ENCODE results near the gene CFAP46.

CFAP46 gene

DNA sequence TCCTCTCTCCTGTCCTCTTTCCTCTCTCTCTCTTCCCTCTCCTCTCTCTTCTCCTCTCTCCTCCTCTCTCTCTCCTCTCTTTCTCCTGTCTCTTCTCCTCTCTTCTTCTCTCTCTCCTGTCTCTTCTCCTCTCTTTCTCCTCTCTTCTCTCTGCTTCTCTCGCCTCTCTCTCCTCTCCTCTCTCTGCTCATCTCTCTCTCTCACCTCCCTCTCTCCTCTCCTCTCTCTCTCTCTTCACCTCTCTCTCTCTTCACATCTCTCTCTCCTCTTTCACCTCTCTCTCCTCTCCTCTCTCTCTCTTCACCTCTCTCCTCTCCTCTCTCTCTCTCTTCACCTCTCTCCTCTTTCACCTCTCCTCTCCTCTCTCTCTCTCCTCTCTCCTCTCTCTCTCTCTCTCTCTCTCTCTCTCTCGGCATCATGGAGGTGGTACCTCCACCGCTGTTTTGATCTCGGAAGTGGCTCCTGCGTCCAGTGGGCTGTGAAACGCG, 30.1 kb downstream of the CFAP46 start:
- no peak for DNase-seq
- TF ChIP-seq, protein P1, sequence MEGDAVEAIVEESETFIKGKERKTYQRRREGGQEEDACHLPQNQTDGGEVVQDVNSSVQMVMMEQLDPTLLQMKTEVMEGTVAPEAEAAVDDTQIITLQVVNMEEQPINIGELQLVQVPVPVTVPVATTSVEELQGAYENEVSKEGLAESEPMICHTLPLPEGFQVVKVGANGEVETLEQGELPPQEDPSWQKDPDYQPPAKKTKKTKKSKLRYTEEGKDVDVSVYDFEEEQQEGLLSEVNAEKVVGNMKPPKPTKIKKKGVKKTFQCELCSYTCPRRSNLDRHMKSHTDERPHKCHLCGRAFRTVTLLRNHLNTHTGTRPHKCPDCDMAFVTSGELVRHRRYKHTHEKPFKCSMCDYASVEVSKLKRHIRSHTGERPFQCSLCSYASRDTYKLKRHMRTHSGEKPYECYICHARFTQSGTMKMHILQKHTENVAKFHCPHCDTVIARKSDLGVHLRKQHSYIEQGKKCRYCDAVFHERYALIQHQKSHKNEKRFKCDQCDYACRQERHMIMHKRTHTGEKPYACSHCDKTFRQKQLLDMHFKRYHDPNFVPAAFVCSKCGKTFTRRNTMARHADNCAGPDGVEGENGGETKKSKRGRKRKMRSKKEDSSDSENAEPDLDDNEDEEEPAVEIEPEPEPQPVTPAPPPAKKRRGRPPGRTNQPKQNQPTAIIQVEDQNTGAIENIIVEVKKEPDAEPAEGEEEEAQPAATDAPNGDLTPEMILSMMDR (IDR thresholded peaks at IDR 0.05; ENCODE audit: borderline replicate concordance, extremely low read depth, low read length, poor library complexity, severe bottlenecking) = no peak
- TF ChIP-seq EZH2 (IDR thresholded peaks at IDR 0.05; ENCODE audit: borderline replicate concordance, low read depth, low read length, severe bottlenecking) = no peak
- Histone ChIP-seq H3K27me3 (ENCODE audit: insufficient read depth, low read length, poor library complexity) (no peaks in the 10 kb centered on the region), H3K27ac (ENCODE audit: low read length) (no peak overlapping the region), H4K20me1 (ENCODE audit: insufficient read depth, low read length) (no peaks in the 10 kb centered on the region), H3K9me3 (ENCODE audit: insufficient read depth, low read length, severe bottlenecking) (no peaks in the 10 kb centered on the region), H3K4me1 (ENCODE audit: insufficient read depth, low read length) (no peaks in the 10 kb centered on the region), H3K4me2 (ENCODE audit: insufficient read depth, low read length) (no peak overlapping the region), H3K9ac (ENCODE audit: low read depth, low read length) (no peak overlapping the region), H3K36me3 (ENCODE audit: insufficient read depth, low read length) (no peaks in the 10 kb centered on the region), H3K4me3 (ENCODE audit: low read depth in 1 of 2, low read length in 2 of 2) (no peak overlapping the region), H3K79me2 (ENCODE audit: insufficient read depth, low read length) (no peaks in the 10 kb centered on the region), H2AFZ (ENCODE audit: low read depth, low read length) (no peak overlapping the region)
- ATAC-seq (ENCODE audit: insufficient read depth, low read depth) = no peak

DNA sequence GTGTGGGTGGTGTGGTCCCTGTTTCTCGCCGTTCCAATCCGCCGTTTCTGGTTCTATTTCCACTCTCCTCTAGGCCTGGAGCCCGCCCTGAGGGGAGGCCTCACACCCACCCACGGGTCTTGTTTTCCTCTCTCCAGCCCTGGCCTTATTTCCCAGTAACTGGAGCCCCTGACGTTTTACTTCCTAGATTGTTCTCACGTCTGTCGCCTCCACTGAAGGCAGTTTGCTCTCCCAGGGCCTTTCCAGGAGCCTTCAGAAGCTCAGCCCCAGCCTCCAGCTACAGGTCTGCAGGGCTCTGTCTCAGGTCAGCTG, 30.6 kb downstream of the CFAP46 start:
- Histone ChIP-seq H3K4me1 (ENCODE audit: insufficient read depth, low read length) (no peaks in the 10 kb centered on the region), H3K9ac (ENCODE audit: low read depth, low read length) (no peak overlapping the region)

DNA sequence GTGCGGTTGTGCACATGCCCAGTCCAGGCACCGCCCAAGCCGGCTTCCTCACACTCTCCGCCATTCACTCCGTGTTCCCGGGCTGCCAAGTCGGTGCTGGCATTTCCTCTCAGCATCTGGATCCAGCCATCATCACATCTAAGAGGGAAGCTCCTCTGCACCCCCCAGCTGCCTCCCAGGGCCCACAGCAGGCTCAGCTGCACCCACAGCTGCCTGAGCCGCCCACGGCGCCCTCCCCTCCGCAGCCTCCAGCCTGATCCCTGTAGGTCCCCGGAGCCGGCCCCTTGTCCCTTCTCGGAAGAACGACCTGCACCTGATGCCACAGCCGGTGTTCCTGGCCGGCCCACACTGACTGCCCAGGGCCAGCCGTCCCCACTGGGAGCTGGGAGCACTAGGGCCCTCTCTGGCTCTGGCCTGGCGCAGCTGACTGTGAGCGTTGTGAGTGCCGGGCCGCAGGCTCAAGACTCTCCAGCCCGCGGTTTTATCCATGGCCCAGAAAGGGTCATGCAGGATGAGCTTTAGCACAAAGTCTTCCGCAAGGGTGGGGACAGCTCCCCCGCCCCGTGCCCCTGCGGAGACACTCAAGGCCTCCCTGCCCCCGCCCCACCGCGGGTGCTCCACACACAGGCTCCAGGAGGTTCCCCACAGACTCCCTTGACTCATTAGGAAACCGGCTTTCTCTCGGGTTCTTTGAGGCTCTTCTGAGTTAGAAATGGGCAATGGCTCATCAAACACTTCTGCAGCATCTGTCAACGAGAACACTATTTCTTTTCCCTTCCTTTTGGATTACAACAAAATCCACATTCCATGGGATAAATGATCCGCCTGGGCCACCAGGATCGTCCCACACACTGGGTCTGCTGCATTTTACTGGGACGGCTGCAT, 31.2 kb downstream of the CFAP46 start:
- ATAC-seq (ENCODE audit: insufficient read depth, low read depth) (no peak), DNase-seq (no peak)
- Histone ChIP-seq H3K27ac (ENCODE audit: low read length) (no peak overlapping the region), H3K27me3 (ENCODE audit: insufficient read depth, low read length, poor library complexity) (no peaks in the 10 kb centered on the region), H3K9me3 (ENCODE audit: insufficient read depth, low read length, severe bottlenecking) (no peaks in the 10 kb centered on the region), H3K79me2 (ENCODE audit: insufficient read depth, low read length) (no peaks in the 10 kb centered on the region), H3K4me2 (ENCODE audit: insufficient read depth, low read length) (no peak overlapping the region), H3K4me1 (ENCODE audit: insufficient read depth, low read length) (no peaks in the 10 kb centered on the region), H3K4me3 (ENCODE audit: low read depth in 1 of 2, low read length in 2 of 2) (no peak overlapping the region), H3K9ac (ENCODE audit: low read depth, low read length) (no peak overlapping the region), H4K20me1 (ENCODE audit: insufficient read depth, low read length) (no peaks in the 10 kb centered on the region), H3K36me3 (ENCODE audit: insufficient read depth, low read length) (no peaks in the 10 kb centered on the region), H2AFZ (ENCODE audit: low read depth, low read length) (no peak overlapping the region)
- TF ChIP-seq, protein P1 (IDR thresholded peaks at IDR 0.05; ENCODE audit: borderline replicate concordance, extremely low read depth, low read length, poor library complexity, severe bottlenecking) = no peak
- no peak for TF ChIP-seq EZH2 (IDR thresholded peaks at IDR 0.05; ENCODE audit: borderline replicate concordance, low read depth, low read length, severe bottlenecking)

More for the DNA sequence above, 30.6 kb downstream of the CFAP46 start:
- H3K79me2 ChIP-seq (ENCODE audit: insufficient read depth, low read length) = no peaks in the 10 kb centered on the region
- no peak overlapping the region for H3K4me2 ChIP-seq (ENCODE audit: insufficient read depth, low read length)
- no peak for DNase-seq
- H3K27ac ChIP-seq (ENCODE audit: low read length) = no peak overlapping the region
- H3K9me3 ChIP-seq (ENCODE audit: insufficient read depth, low read length, severe bottlenecking) = no peaks in the 10 kb centered on the region
- no peak overlapping the region for H3K4me3 ChIP-seq (ENCODE audit: low read depth in 1 of 2, low read length in 2 of 2)
- H3K36me3 ChIP-seq (ENCODE audit: insufficient read depth, low read length) = no peaks in the 10 kb centered on the region
- no peaks in the 10 kb centered on the region for H3K27me3 ChIP-seq (ENCODE audit: insufficient read depth, low read length, poor library complexity)
- H2AFZ ChIP-seq (ENCODE audit: low read depth, low read length) = no peak overlapping the region
- TF ChIP-seq, protein P1 (IDR thresholded peaks at IDR 0.05; ENCODE audit: borderline replicate concordance, extremely low read depth, low read length, poor library complexity, severe bottlenecking) = no peak
- no peaks in the 10 kb centered on the region for H4K20me1 ChIP-seq (ENCODE audit: insufficient read depth, low read length)
- no peak; the same call in 2 of the 3 replicates for ATAC-seq (ENCODE audit: insufficient read depth, low read depth)
